HEK293 (cell line): Measurements from ENCODE around the gene VASP.

Source experiments
- CTCF ChIP-seq: fragments of 450-650 bp; formaldehyde crosslinking; IDR thresholded peaks from 2 replicates; pipeline ENCODE4 v1.5.1; 2016; ENCODE audit warnings: missing biosample characterization, missing genetic modification characterization
- RBAK ChIP-seq: fragments of 450-650 bp; formaldehyde crosslinking; IDR thresholded peaks from 2 replicates; pipeline ENCODE4 v1.5.1; 2016; ENCODE audit warnings: missing biosample characterization, missing genetic modification characterization
- YY1 ChIP-seq: fragments of 450-650 bp; formaldehyde crosslinking; IDR thresholded peaks from 2 replicates; pipeline ENCODE4 v1.5.1; 2018; ENCODE audit warnings: missing biosample characterization, missing genetic modification characterization
- ZBTB20 ChIP-seq: fragments of 450-650 bp; formaldehyde crosslinking; IDR thresholded peaks from 2 replicates; pipeline ENCODE4 v1.5.1; 2016; ENCODE audit warnings: missing biosample characterization, missing genetic modification characterization
- ZNF175 ChIP-seq: fragments of 450-650 bp; formaldehyde crosslinking; IDR thresholded peaks from 2 replicates; pipeline ENCODE4 v1.5.1; 2016; ENCODE audit warnings: missing biosample characterization, missing genetic modification characterization
- ZNF513 ChIP-seq: fragments of 450-650 bp; IDR thresholded peaks from 2 replicates; pipeline ENCODE4 v1.5.1; 2018; ENCODE audit warnings: missing biosample characterization, missing genetic modification characterization
- ZNF623 ChIP-seq: fragments of 450-650 bp; formaldehyde crosslinking; IDR thresholded peaks from 2 replicates; pipeline ENCODE4 v1.5.1; 2016; ENCODE audit warnings: missing biosample characterization, missing genetic modification characterization
- ZNF76 ChIP-seq: fragments of 450-650 bp; formaldehyde crosslinking; IDR thresholded peaks from 2 replicates; pipeline ENCODE4; 2016; ENCODE audit warnings: low read depth, missing biosample characterization, missing genetic modification characterization, borderline replicate concordance
- TF ChIP-seq, protein P1 (sequence below): fragments of 450-650 bp; IDR thresholded peaks from 2 replicates; pipeline ENCODE4 v1.5.1; 2018; ENCODE audit warnings: missing biosample characterization, mild to moderate bottlenecking, missing genetic modification characterization

GRCh38 chr19:45553464-45553863 lies 46.2 kb downstream of the VASP start:
- TF ChIP-seq ZNF623 (tag by site-specific recombination): no peak
- TF ChIP-seq ZNF76: no peak
- no peak for TF ChIP-seq CTCF (tag by site-specific recombination)
- TF ChIP-seq RBAK (tag by site-specific recombination): no peak
- no peak for TF ChIP-seq YY1 (tag by site-specific recombination)
- TF ChIP-seq, protein P1, sequence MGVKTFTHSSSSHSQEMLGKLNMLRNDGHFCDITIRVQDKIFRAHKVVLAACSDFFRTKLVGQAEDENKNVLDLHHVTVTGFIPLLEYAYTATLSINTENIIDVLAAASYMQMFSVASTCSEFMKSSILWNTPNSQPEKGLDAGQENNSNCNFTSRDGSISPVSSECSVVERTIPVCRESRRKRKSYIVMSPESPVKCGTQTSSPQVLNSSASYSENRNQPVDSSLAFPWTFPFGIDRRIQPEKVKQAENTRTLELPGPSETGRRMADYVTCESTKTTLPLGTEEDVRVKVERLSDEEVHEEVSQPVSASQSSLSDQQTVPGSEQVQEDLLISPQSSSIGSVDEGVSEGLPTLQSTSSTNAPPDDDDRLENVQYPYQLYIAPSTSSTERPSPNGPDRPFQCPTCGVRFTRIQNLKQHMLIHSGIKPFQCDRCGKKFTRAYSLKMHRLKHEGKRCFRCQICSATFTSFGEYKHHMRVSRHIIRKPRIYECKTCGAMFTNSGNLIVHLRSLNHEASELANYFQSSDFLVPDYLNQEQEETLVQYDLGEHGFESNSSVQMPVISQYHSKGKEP (tag by site-specific recombination): no peak
- no peak for TF ChIP-seq ZNF175 (tag by site-specific recombination)
- no peak for TF ChIP-seq ZNF513
- no peak for TF ChIP-seq ZBTB20 (tag by site-specific recombination)
